H1 (cell line): Measurements from ENCODE around the gene PTPRC. TPM values are rescaled to one million over a fixed set of nuclear protein-coding genes. Genes with fewer than 3 reads are reported as not detected.
A peak's percentile ranks its signal among the peaks of the same experiment; 100 is the strongest.

ENCODE experiments used
- CTCF ChIA-PET: fragments of 300-600 bp; sonication (Branson Sonifier 250); formaldehyde crosslinking; loops from one replicate; lab custom pipeline; 2021; ENCODE audit not compliant: partially characterized antibody; lab: Charles Lee
- POLR2A ChIA-PET: fragments of 300-600 bp; sonication (Branson Sonifier 250); formaldehyde crosslinking; loops from one replicate; lab custom pipeline; 2021; ENCODE audit warnings: inconsistent platforms; ENCODE audit not compliant: partially characterized antibody; lab: Charles Lee
- DNase-seq, 2 experiments: peaks; one replicate each; pipeline versions ENCODE4 v3.0.0 to v3.0.0-alpha.2; 2010 to 2022; ENCODE audit warnings: low spot score in 2 of 2, low read depth in 1 of 2, mixed read lengths in 1 of 2
- FAIRE-seq: peaks from 2 replicates; lab custom pipeline; 2011; peaks lifted over from hg19 to GRCh38; lab: Jason Lieb, UNC
- H2AFZ ChIP-seq: 2 replicates; pipeline ENCODE4 v1.8.1; 2012; ENCODE audit warnings: low read length, inconsistent platforms
- H2AK5ac ChIP-seq: 2 replicates; pipeline ENCODE4 v1.6.1; 2013; ENCODE audit warnings: low read depth, low read length
- H2BK120ac ChIP-seq: replicated peaks from 2 replicates; pipeline ENCODE3; 2013; ENCODE audit warnings: low read depth, low read length, inconsistent platforms
- H2BK12ac ChIP-seq: 2 replicates; pipeline ENCODE4 v1.6.1; 2013; ENCODE audit warnings: low read depth, low read length
- H2BK15ac ChIP-seq: 2 replicates; pipeline ENCODE4 v1.6.1; 2013; ENCODE audit warnings: low read length
- H2BK20ac ChIP-seq: 2 replicates; pipeline ENCODE4 v1.6.1; 2013; ENCODE audit warnings: low read length
- H2BK5ac ChIP-seq: 2 replicates; pipeline ENCODE4 v1.6.1; 2013; ENCODE audit warnings: low read depth, low read length
- H3K14ac ChIP-seq: 2 replicates; pipeline ENCODE4 v1.6.1; 2013; ENCODE audit warnings: inconsistent platforms; ENCODE audit not compliant: insufficient read length
- H3K18ac ChIP-seq: 2 replicates; pipeline ENCODE4 v1.6.1; 2013; ENCODE audit warnings: low read length; ENCODE audit errors: extremely low read depth
- H3K23ac ChIP-seq: 2 replicates; pipeline ENCODE4 v1.6.1; 2013; ENCODE audit warnings: inconsistent platforms; ENCODE audit not compliant: insufficient read length
- H3K23me2 ChIP-seq: 2 replicates; pipeline ENCODE4 v1.6.1; 2013; ENCODE audit warnings: low read depth, low read length
- H3K27ac ChIP-seq: 2 replicates; pipeline ENCODE4 v1.6.1; 2011; ENCODE audit warnings: low read depth, low read length, inconsistent platforms
- H3K27me3 ChIP-seq, 4 experiments: replicated peaks in 1 of 4; 1 replicate in 1 of 4; 2 replicates in 3 of 4; pipeline versions ENCODE4 v1.6.1 to v1.8.1; 2011 to 2013; ENCODE audit warnings: low read length in 3 of 4, mild to moderate bottlenecking in 3 of 4, inconsistent platforms in 2 of 4, mixed read lengths in 2 of 4, moderate library complexity in 1 of 4; ENCODE audit not compliant: control insufficient read depth in 3 of 4, insufficient read depth in 3 of 4; ENCODE audit errors: extremely low read depth in 1 of 4
- H3K36me3 ChIP-seq, 4 experiments: 2 replicates each; pipeline versions ENCODE4 v1.6.1 to v1.8.1; 2011 to 2013; ENCODE audit warnings: mild to moderate bottlenecking in 4 of 4, low read length in 3 of 4, moderate library complexity in 2 of 4, control low read depth in 1 of 4, inconsistent platforms in 1 of 4; ENCODE audit not compliant: insufficient read depth in 4 of 4, control insufficient read depth in 2 of 4
- H3K4ac ChIP-seq: replicated peaks from 2 replicates; pipeline ENCODE3; 2013; ENCODE audit warnings: low read length, low read depth, mixed read lengths, inconsistent platforms; ENCODE audit not compliant: insufficient read length
- H3K4me1 ChIP-seq, 4 experiments: replicated peaks in 1 of 4; 1 replicate in 1 of 4; 2 replicates in 3 of 4; pipeline versions ENCODE4 v1.6.1 to v1.8.1; 2011 to 2013; ENCODE audit warnings: low read length in 3 of 4, inconsistent platforms in 2 of 4, mixed read lengths in 1 of 4; ENCODE audit not compliant: insufficient read depth in 4 of 4, control insufficient read depth in 3 of 4
- H3K4me2 ChIP-seq, 2 experiments: 2 replicates each; pipeline versions ENCODE4 v1.6.1 to v1.8.1; 2011 to 2013; ENCODE audit warnings: low read depth in 2 of 2, low read length in 2 of 2, control low read depth in 1 of 2, inconsistent platforms in 1 of 2, mild to moderate bottlenecking in 1 of 2; ENCODE audit not compliant: insufficient read depth in 1 of 2
- H3K4me3 ChIP-seq, 4 experiments: fragments of 200-600, 300-600 bp in 1 of 4; sonication (generic), shearing (Covaris generic), sonication (Bioruptor Twin) in 1 of 4; 2 replicates each; pipeline versions ENCODE4 v1.5.1 to v1.8.1; 2011 to 2016; ENCODE audit warnings: low read length in 4 of 4, low read depth in 3 of 4, control low read depth in 2 of 4, inconsistent platforms in 2 of 4, mild to moderate bottlenecking in 2 of 4, mixed read lengths in 1 of 4, moderate library complexity in 1 of 4; ENCODE audit not compliant: insufficient read depth in 2 of 4; ENCODE audit errors: extremely low read depth in 1 of 4
- H3K56ac ChIP-seq: replicated peaks from 2 replicates; pipeline ENCODE3; 2013; ENCODE audit warnings: low read depth, mild to moderate bottlenecking, mixed read lengths, low read length, inconsistent platforms; ENCODE audit not compliant: insufficient read length
- H3K79me1 ChIP-seq: 2 replicates; pipeline ENCODE4 v1.6.1; 2013; ENCODE audit warnings: low read depth, low read length, control low read depth
- H3K79me2 ChIP-seq, 2 experiments: 2 replicates each; pipeline versions ENCODE4 v1.6.1 to v1.8.1; 2012 to 2013; ENCODE audit warnings: low read length in 2 of 2, mild to moderate bottlenecking in 2 of 2, inconsistent platforms in 1 of 2; ENCODE audit not compliant: insufficient read depth in 2 of 2, control insufficient read depth in 1 of 2
- H3K9ac ChIP-seq, 4 experiments: replicated peaks in 1 of 4; 1 replicate in 1 of 4; 2 replicates in 3 of 4; pipeline versions ENCODE4 v1.6.1 to v1.8.1; 2011 to 2013; ENCODE audit warnings: low read depth in 3 of 4, low read length in 3 of 4, control low read depth in 2 of 4, mild to moderate bottlenecking in 2 of 4, moderate library complexity in 2 of 4, inconsistent platforms in 1 of 4; ENCODE audit errors: extremely low read depth in 1 of 4
- H3K9me3 ChIP-seq, 2 experiments: 2 replicates each; pipeline versions ENCODE4 v1.6.1 to v1.8.1; 2012 to 2013; ENCODE audit warnings: mild to moderate bottlenecking in 2 of 2, moderate library complexity in 2 of 2, control low read depth in 1 of 2, inconsistent platforms in 1 of 2, low read depth in 1 of 2, low read length in 1 of 2, mixed read lengths in 1 of 2; ENCODE audit not compliant: insufficient read depth in 2 of 2
- H4K20me1 ChIP-seq, 2 experiments: replicated peaks in 1 of 2; 2 replicates each; pipeline versions ENCODE3 to v1.8.1; 2011 to 2013; ENCODE audit warnings: inconsistent platforms in 2 of 2, low read length in 2 of 2, mild to moderate bottlenecking in 1 of 2; ENCODE audit not compliant: insufficient read depth in 2 of 2, control insufficient read depth in 1 of 2
- H4K5ac ChIP-seq: 2 replicates; pipeline ENCODE4 v1.6.1; 2013; ENCODE audit warnings: low read length, low read depth, mixed read lengths, inconsistent platforms; ENCODE audit not compliant: insufficient read length
- H4K8ac ChIP-seq: 2 replicates; pipeline ENCODE4 v1.8.0; 2013; ENCODE audit warnings: mild to moderate bottlenecking, moderate library complexity, low read length, inconsistent platforms; ENCODE audit not compliant: insufficient read depth; ENCODE audit errors: extremely low read depth
- H4K91ac ChIP-seq: replicated peaks from 2 replicates; pipeline ENCODE3; 2013; ENCODE audit warnings: low read length, mixed read lengths, inconsistent platforms; ENCODE audit not compliant: insufficient read length
- CTCF ChIP-seq, 3 experiments: IDR thresholded peaks; 1 replicate in 2 of 3; 2 replicates in 1 of 3; pipeline versions ENCODE4 v1.5.1 to v1.6.1; 2011; ENCODE audit warnings: low read length in 3 of 3, mild to moderate bottlenecking in 3 of 3, inconsistent platforms in 2 of 3, low read depth in 1 of 3, moderate library complexity in 1 of 3; ENCODE audit not compliant: insufficient read depth in 1 of 3; ENCODE audit errors: control extremely low read depth in 1 of 3
- RAD21 ChIP-seq, 2 experiments: IDR thresholded peaks in 1 of 2; conservative IDR thresholded peaks in 1 of 2; 2 replicates each; pipeline ENCODE4 v1.6.1; 2011; ENCODE audit warnings: low read depth in 2 of 2, low read length in 2 of 2, improper control_type of control experiment in 1 of 2, inconsistent platforms in 1 of 2, mild to moderate bottlenecking in 1 of 2, moderate library complexity in 1 of 2
- SAP30 ChIP-seq: fragments of 300-600 bp; sonication (generic); IDR thresholded peaks from 2 replicates; pipeline ENCODE4 v1.7.1; 2012; ENCODE audit warnings: low read length, moderate library complexity, mild to moderate bottlenecking, inconsistent platforms; ENCODE audit not compliant: insufficient read depth, insufficient replicate concordance
- SIN3A ChIP-seq, 2 experiments: IDR thresholded peaks in 1 of 2; conservative IDR thresholded peaks in 1 of 2; 2 replicates each; pipeline ENCODE4 v1.6.1; 2011 to 2012; ENCODE audit warnings: low read length in 2 of 2, improper control_type of control experiment in 1 of 2, low read depth in 1 of 2, mild to moderate bottlenecking in 1 of 2
- SP2 ChIP-seq: IDR thresholded peaks from 2 replicates; pipeline ENCODE4 v1.6.1; 2012; ENCODE audit warnings: mild to moderate bottlenecking, low read length, inconsistent platforms
- WGBS, 2 experiments: shearing (Covaris generic) in 1 of 2; methylation state at CpG; one replicate each; pipeline versions ENCODE4 v1.1.6 to v1.1.7; 2013 to 2015; ENCODE audit warnings: low lambda C conversion rate in 2 of 2, mixed read lengths in 2 of 2, inconsistent platforms in 1 of 2, low coverage in 1 of 2, missing lambda C conversion rate in 1 of 2; ENCODE audit not compliant: insufficient replicate concordance in 2 of 2, insufficient coverage in 1 of 2, insufficient read length in 1 of 2; ENCODE audit errors: extremely low coverage in 1 of 2, missing lambda C conversion rate in 1 of 2; 5-methylcytosine and 5-hydroxymethylcytosine counted together
- polyA plus RNA-seq, 7 experiments: library from polyadenylated mRNA; depleted of rRNA in 3 of 7; stranded (reverse) in 5 of 7; unstranded in 2 of 7; fragments of >200 nt in 5 of 7; fragments of 200-250 nt in 2 of 7; gene quantifications; 1 replicate in 5 of 7; 2 replicates in 1 of 7; 4 replicates in 1 of 7; pipeline versions ENCODE4 v1.2.1 to v1.2.3, GENCODE V29; 2011 to 2013; ENCODE audit warnings: missing spikeins in 2 of 7, mixed read lengths in 2 of 7
- total RNA-seq: library from RNA; stranded (reverse); fragmentation: NEBNext Ultra II Directional; extraction: Animal tissue kit (Norgen Biotek cat#: 25700); gene quantifications from 2 replicates; pipeline ENCODE4 v1.2.1, GENCODE V29; 2021
- TF ChIP-seq, protein P1 (sequence below): IDR thresholded peaks from 2 replicates; pipeline ENCODE4 v1.6.1; 2011; ENCODE audit warnings: low read length, improper control_type of control experiment

Gene PTPRC
- total and polyA plus RNA-seq, 2 of the 8 experiments (the other 6 are each of a cell fraction or from before 2014, with no cell fraction given) = 0.05 TPM; not detected in 1

- ChIA-PET CTCF (interaction anchor here (0.6 to 3.1 kb wide), 38 partner anchors 10 to 790 kb away, joined by 3 to 23 read pairs (median 4); no protein-coding TSS in a partner anchor), POLR2A (no interaction called here)
- H3K36me3 ChIP-seq = no peaks in the 10 kb centered on the region
- H3K79me2 ChIP-seq = no peaks in the 10 kb centered on the region
- no peak overlapping the region for H2BK15ac ChIP-seq
- peak overlapping the region; percentile 37 for H3K27ac ChIP-seq
- peak; percentile 60 to 75 (median 60) for TF ChIP-seq CTCF (IDR thresholded peaks at IDR 0.05; ENCODE audit: control extremely low read depth in 1 of 3, insufficient read depth in 1 of 3, low read depth in 1 of 3, low read length in 3 of 3)
- TF ChIP-seq RAD21 (IDR thresholded peaks at IDR 0.05 in 1 of 2, conservative IDR thresholded peaks at IDR 0.05 in 1 of 2; ENCODE audit: low read depth in 2 of 2, low read length in 2 of 2) = peak; percentile 57 to 67
- TF ChIP-seq SIN3A (conservative IDR thresholded peaks at IDR 0.05 in 1 of 2, IDR thresholded peaks at IDR 0.05 in 1 of 2; ENCODE audit: low read depth in 1 of 2, low read length in 2 of 2) = peak in 1 of 2 experiments; percentile 61; a peak in 1 of 4 replicates
- TF ChIP-seq, protein P1, sequence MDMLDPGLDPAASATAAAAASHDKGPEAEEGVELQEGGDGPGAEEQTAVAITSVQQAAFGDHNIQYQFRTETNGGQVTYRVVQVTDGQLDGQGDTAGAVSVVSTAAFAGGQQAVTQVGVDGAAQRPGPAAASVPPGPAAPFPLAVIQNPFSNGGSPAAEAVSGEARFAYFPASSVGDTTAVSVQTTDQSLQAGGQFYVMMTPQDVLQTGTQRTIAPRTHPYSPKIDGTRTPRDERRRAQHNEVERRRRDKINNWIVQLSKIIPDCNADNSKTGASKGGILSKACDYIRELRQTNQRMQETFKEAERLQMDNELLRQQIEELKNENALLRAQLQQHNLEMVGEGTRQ = no peak
- no peak for TF ChIP-seq SAP30
- TF ChIP-seq SP2 = no peak
- WGBS, 2 experiments = 10% methylated on average over 3 of the region's 3 CpGs; no CpG with 5 or more reads in 1 of the 2 experiments
- H3K18ac ChIP-seq = no peak overlapping the region
- H3K4ac ChIP-seq = no peak overlapping the region
- peaks cover 0 to 9% (median 7%) of the 10 kb centered on the region in 4 experiments; a peak in 4 of 7 replicates for H3K4me1 ChIP-seq
- no peak overlapping the region for H2BK20ac ChIP-seq
- no peak overlapping the region for H2BK5ac ChIP-seq
- H3K56ac ChIP-seq = no peak overlapping the region
- no peak overlapping the region for H3K4me3 ChIP-seq
- no peak overlapping the region for H3K14ac ChIP-seq
- H2AK5ac ChIP-seq = no peak overlapping the region
- H3K23me2 ChIP-seq = no peaks in the 10 kb centered on the region
- no peak overlapping the region for H3K23ac ChIP-seq
- no peaks in the 10 kb centered on the region for H4K20me1 ChIP-seq
- H2BK12ac ChIP-seq = no peak overlapping the region
- no peak overlapping the region for H4K8ac ChIP-seq
- DNase-seq = peak in 1 of 2 experiments; percentile 53
- H3K9me3 ChIP-seq = no peaks in the 10 kb centered on the region
- no peak overlapping the region for H3K4me2 ChIP-seq
- no peak overlapping the region for H3K9ac ChIP-seq
- FAIRE-seq = peak; percentile 48
- no peak overlapping the region for H2BK120ac ChIP-seq
- no peaks in the 10 kb centered on the region for H3K27me3 ChIP-seq
- H4K91ac ChIP-seq = no peak overlapping the region
- H4K5ac ChIP-seq = no peak overlapping the region
- H3K79me1 ChIP-seq = no peaks in the 10 kb centered on the region
- no peak overlapping the region for H2AFZ ChIP-seq
These were observed 149.8 kb downstream of the PTPRC start for GRCh38 chr1:198788561-198789064.
